AG08395 (cell line): Measurements from ENCODE around the gene PAWR.
A peak's percentile ranks its signal among the peaks of the same experiment; 100 is the strongest.

Source experiments
- DNase-seq: peaks from one replicate; pipeline ENCODE4 v3.0.0; 2012; ENCODE audit warnings: mixed read lengths, low spot score

The PAWR gene

GRCh38 chr12:79690638-79691510 lies at the start of gene PAWR:
TSS of gene PAWR (minus strand) at chr12:79690964. CDS start at chr12:79690244, 720 bp downstream.
- peak; percentile 73 for DNase-seq

GRCh38 chr12:79737875-79738718 lies 47.3 kb upstream of the PAWR start:
- peak; percentile 48 for DNase-seq

- no peak for DNase-seq
Observed at GRCh38 chr12:79732638-79733037, 41.9 kb upstream of the PAWR start.

GRCh38 chr12:79725987-79726386 lies 35.2 kb upstream of the PAWR start:
- peak; percentile 66 for DNase-seq

GRCh38 chr12:79717006-79717405 lies 26.2 kb upstream of the PAWR start:
- DNase-seq: no peak

GRCh38 chr12:79715308-79715707 lies 24.5 kb upstream of the PAWR start:
- no peak for DNase-seq

GRCh38 chr12:79710707-79711483 lies 20.1 kb upstream of the PAWR start:
- DNase-seq: no peak

GRCh38 chr12:79707830-79708229 lies 17.1 kb upstream of the PAWR start:
- DNase-seq: no peak

GRCh38 chr12:79706676-79707075 lies 15.9 kb upstream of the PAWR start:
- no peak for DNase-seq

- no peak for DNase-seq
Observed at GRCh38 chr12:79706156-79706555, 15.4 kb upstream of the PAWR start.

GRCh38 chr12:79698966-79699365 lies 8.2 kb upstream of the PAWR start:
- no peak for DNase-seq

- no peak for DNase-seq
Observed at GRCh38 chr12:79696416-79696815, 5.7 kb upstream of the PAWR start.

- DNase-seq: peak; percentile 6
Observed at GRCh38 chr12:79692860-79693577, 2.3 kb upstream of the PAWR start.

- DNase-seq: peak; percentile 9
Observed at GRCh38 chr12:79691511-79692248, 916 bp upstream of the PAWR start.

GRCh38 chr12:79690142-79690637 lies 574 bp downstream of the PAWR start:
- DNase-seq: peak; percentile 30

- DNase-seq: peak; percentile 21
Observed at GRCh38 chr12:79689477-79690141, 1.2 kb downstream of the PAWR start.

- DNase-seq: no peak
Observed at GRCh38 chr12:79689061-79689476, 1.7 kb downstream of the PAWR start.

- no peak for DNase-seq
Observed at GRCh38 chr12:79688376-79689060, 2.2 kb downstream of the PAWR start.

- no peak for DNase-seq
Observed at GRCh38 chr12:79687711-79688260, 3.0 kb downstream of the PAWR start.
